ENCODE measurements around the gene MAGEF1.

Gene MAGEF1

GRCh38 chr3:184712248-184713039 lies 580 bp upstream of the MAGEF1 start:
- DNase-seq (ENCODE audit: low read depth in 1 of 2, low spot score in 1 of 2): no peak
- in situ Hi-C loops (cut with HindIII; ENCODE audit: low pct_unique_long_range_greater_than_20kb, low sequenced_read_pairs): no loop called here
- TF ChIP-seq JUND (IDR thresholded peaks at IDR 0.05; ENCODE audit: low read depth): no peak

- no peak for TF ChIP-seq JUND (IDR thresholded peaks at IDR 0.05; ENCODE audit: low read depth)
- in situ Hi-C loops (cut with HindIII; ENCODE audit: low pct_unique_long_range_greater_than_20kb, low sequenced_read_pairs): no loop called here
- DNase-seq (ENCODE audit: low read depth in 1 of 2, low spot score in 1 of 2): no peak
Observed at GRCh38 chr3:184710870-184711492, 883 bp downstream of the MAGEF1 start.

GRCh38 chr3:184703657-184704056 lies 8.2 kb downstream of the MAGEF1 start:
- in situ Hi-C loops (cut with HindIII; ENCODE audit: low pct_unique_long_range_greater_than_20kb, low sequenced_read_pairs): no loop called here
- TF ChIP-seq JUND (IDR thresholded peaks at IDR 0.05; ENCODE audit: low read depth): no peak
- DNase-seq (ENCODE audit: low read depth in 1 of 2, low spot score in 1 of 2): no peak

GRCh38 chr3:184700759-184701158 lies 11.1 kb downstream of the MAGEF1 start:
- in situ Hi-C loops (cut with HindIII; ENCODE audit: low pct_unique_long_range_greater_than_20kb, low sequenced_read_pairs): no loop called here
- TF ChIP-seq JUND (IDR thresholded peaks at IDR 0.05; ENCODE audit: low read depth): no peak

GRCh38 chr3:184697845-184698244 lies 14.0 kb downstream of the MAGEF1 start:
- no peak for TF ChIP-seq JUND (IDR thresholded peaks at IDR 0.05; ENCODE audit: low read depth)
- in situ Hi-C loops (cut with HindIII; ENCODE audit: low pct_unique_long_range_greater_than_20kb, low sequenced_read_pairs): no loop called here
- DNase-seq (ENCODE audit: low read depth in 1 of 2, low spot score in 1 of 2): no peak

More at GRCh38 chr3:184700759-184701158, 11.1 kb downstream of the MAGEF1 start:
- no peak for DNase-seq (ENCODE audit: low read depth in 1 of 2, low spot score in 1 of 2)

- in situ Hi-C loops (cut with HindIII; ENCODE audit: low pct_unique_long_range_greater_than_20kb, low sequenced_read_pairs): no loop called here
- DNase-seq (ENCODE audit: low read depth in 1 of 2, low spot score in 1 of 2): no peak
- TF ChIP-seq JUND (IDR thresholded peaks at IDR 0.05; ENCODE audit: low read depth): no peak
Observed at GRCh38 chr3:184696697-184697096, 15.2 kb downstream of the MAGEF1 start.

GRCh38 chr3:184694716-184695115 lies 17.1 kb downstream of the MAGEF1 start:
- in situ Hi-C loops (cut with HindIII; ENCODE audit: low pct_unique_long_range_greater_than_20kb, low sequenced_read_pairs): no loop called here
- no peak for DNase-seq (ENCODE audit: low read depth in 1 of 2, low spot score in 1 of 2)
- TF ChIP-seq JUND (IDR thresholded peaks at IDR 0.05; ENCODE audit: low read depth): no peak

GRCh38 chr3:184694133-184694665 lies 17.7 kb downstream of the MAGEF1 start:
- in situ Hi-C loops (cut with HindIII; ENCODE audit: low pct_unique_long_range_greater_than_20kb, low sequenced_read_pairs): no loop called here
- TF ChIP-seq JUND (IDR thresholded peaks at IDR 0.05; ENCODE audit: low read depth): no peak
- no peak for DNase-seq (ENCODE audit: low read depth in 1 of 2, low spot score in 1 of 2)

- in situ Hi-C loops (cut with HindIII; ENCODE audit: low pct_unique_long_range_greater_than_20kb, low sequenced_read_pairs): no loop called here
- TF ChIP-seq JUND (IDR thresholded peaks at IDR 0.05; ENCODE audit: low read depth): no peak
- no peak for DNase-seq (ENCODE audit: low read depth in 1 of 2, low spot score in 1 of 2)
Observed at GRCh38 chr3:184693011-184693975, 18.6 kb downstream of the MAGEF1 start.

GRCh38 chr3:184691397-184692231 lies 20.2 kb downstream of the MAGEF1 start:
- in situ Hi-C loops (cut with HindIII; ENCODE audit: low pct_unique_long_range_greater_than_20kb, low sequenced_read_pairs): no loop called here
- TF ChIP-seq JUND (IDR thresholded peaks at IDR 0.05; ENCODE audit: low read depth): no peak
- no peak for DNase-seq (ENCODE audit: low read depth in 1 of 2, low spot score in 1 of 2)

GRCh38 chr3:184690192-184690883 lies 21.5 kb downstream of the MAGEF1 start:
- no peak for TF ChIP-seq JUND (IDR thresholded peaks at IDR 0.05; ENCODE audit: low read depth)
- in situ Hi-C loops (cut with HindIII; ENCODE audit: low pct_unique_long_range_greater_than_20kb, low sequenced_read_pairs): no loop called here
- no peak for DNase-seq (ENCODE audit: low read depth in 1 of 2, low spot score in 1 of 2)
